ACC112 (cell line): ENCODE results near the gene HNRNPA3.
"Not testable (repeated sequence)": the region's sequence is repeated elsewhere in the genome, so short reads cannot be mapped to it uniquely, and the experiment has no call there.

Experiments
- H2AFZ ChIP-seq: fragments of 200-600 bp; sonication (generic); one replicate; pipeline ENCODE4 v1.6.0; 2017; ENCODE audit warnings: antibody characterized with exemption, low read length; ENCODE audit not compliant: unreplicated experiment
- H3K27ac ChIP-seq: fragments of 200-600 bp; sonication (generic); 2 replicates; pipeline ENCODE4 v1.5.1; 2014; ENCODE audit warnings: low read depth, mild to moderate bottlenecking, antibody characterized with exemption, low read length, moderate library complexity
- H3K27me3 ChIP-seq: fragments of 200-600 bp; sonication (generic); 2 replicates; pipeline ENCODE4 v1.6.1; 2014; ENCODE audit warnings: mild to moderate bottlenecking, antibody characterized with exemption, low read length, moderate library complexity, mixed read lengths; ENCODE audit not compliant: insufficient read depth
- H3K36me3 ChIP-seq: fragments of 200-600 bp; sonication (generic); 2 replicates; pipeline ENCODE4 v1.6.1; 2016; ENCODE audit warnings: mild to moderate bottlenecking, antibody characterized with exemption, low read length, moderate library complexity, mixed read lengths; ENCODE audit not compliant: insufficient read depth
- H3K4me1 ChIP-seq: fragments of 200-600 bp; sonication (generic); one replicate; pipeline ENCODE4 v1.6.1; 2016; ENCODE audit warnings: low read length, mixed read lengths; ENCODE audit not compliant: insufficient read depth, unreplicated experiment, control insufficient read depth
- H3K4me3 ChIP-seq: fragments of 200-600 bp; sonication (generic); 2 replicates; pipeline ENCODE4 v1.5.1; 2014; ENCODE audit warnings: mild to moderate bottlenecking, low read depth, low read length
- H3K79me2 ChIP-seq: fragments of 200-600 bp; sonication (generic); one replicate; pipeline ENCODE4 v1.6.0; 2016; ENCODE audit warnings: low read length; ENCODE audit not compliant: control insufficient read depth, unreplicated experiment, insufficient read depth

The HNRNPA3 gene

DNA sequence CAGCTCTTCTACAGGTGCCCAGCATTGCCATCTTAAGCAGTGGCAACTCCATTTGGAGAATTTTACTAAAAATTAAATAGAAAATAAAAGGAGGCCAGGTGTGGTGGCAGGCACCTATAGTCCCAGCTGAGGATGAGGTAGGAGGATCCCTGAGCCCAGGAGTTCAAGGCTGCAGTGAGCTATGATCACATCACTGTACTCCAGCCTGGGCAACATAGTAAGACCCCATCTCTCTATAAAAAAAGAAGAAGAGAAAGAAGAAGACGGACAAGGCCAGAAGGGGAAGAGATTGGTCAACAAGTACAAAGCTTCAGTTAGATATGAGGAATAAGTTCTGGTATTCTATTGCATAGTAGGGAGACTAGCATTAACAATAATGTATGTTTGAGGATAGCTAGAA is 21.7 kb upstream of the HNRNPA3 start:
- no peak overlapping the region for H2AFZ ChIP-seq
- peaks cover 9% of the 10 kb centered on the region for H3K4me1 ChIP-seq
- H3K27me3 ChIP-seq = no peaks in the 10 kb centered on the region
- no peak overlapping the region for H3K4me3 ChIP-seq
- no peak overlapping the region for H3K27ac ChIP-seq
- no peaks in the 10 kb centered on the region for H3K36me3 ChIP-seq
- no peaks in the 10 kb centered on the region for H3K79me2 ChIP-seq

DNA sequence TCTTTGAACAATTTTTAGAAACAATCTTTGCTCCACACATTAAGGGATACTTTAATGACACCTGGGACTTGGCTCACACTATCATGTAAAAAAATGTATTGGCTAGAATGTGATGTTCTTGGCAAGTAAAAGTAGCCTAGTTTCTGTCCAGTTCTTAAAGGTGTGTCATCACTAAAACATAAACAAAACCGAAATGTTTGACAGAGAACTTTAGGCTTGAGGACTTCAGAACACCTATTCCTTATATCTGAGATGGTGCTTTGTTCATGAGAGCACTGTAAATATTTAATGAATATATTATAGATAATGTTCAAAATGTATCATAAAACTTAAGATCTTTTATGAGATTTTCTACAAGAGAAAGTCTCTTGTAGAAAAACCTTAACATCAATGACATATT is 19.8 kb upstream of the HNRNPA3 start:
- Histone ChIP-seq H3K27ac (no peak overlapping the region), H3K27me3 (no peaks in the 10 kb centered on the region), H3K4me3 (no peak overlapping the region), H2AFZ (no peak overlapping the region), H3K36me3 (no peaks in the 10 kb centered on the region), H3K4me1 (peaks cover 3% of the 10 kb centered on the region), H3K79me2 (no peaks in the 10 kb centered on the region)

DNA sequence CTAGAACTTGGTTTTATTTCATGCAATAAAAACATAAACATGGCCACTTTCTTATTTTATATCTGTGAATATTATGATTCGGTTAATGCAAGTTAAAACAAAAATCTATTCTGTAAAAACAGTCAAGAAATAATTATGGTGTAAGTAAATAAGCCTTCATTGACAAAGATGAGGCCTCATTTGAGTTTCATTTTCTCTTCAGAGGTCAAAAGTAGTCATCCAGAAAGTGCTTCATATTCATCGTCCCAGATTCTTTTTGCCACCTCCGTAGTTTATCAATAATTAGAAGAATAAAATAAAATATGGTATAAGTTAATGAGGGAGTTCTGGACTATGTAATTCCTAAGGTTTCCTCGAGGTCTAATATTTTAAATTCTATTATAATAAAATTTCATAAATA is 19.4 kb upstream of the HNRNPA3 start:
- no peaks in the 10 kb centered on the region for H3K36me3 ChIP-seq
- no peaks in the 10 kb centered on the region for H3K27me3 ChIP-seq
- H3K4me1 ChIP-seq = no peaks in the 10 kb centered on the region
- H3K4me3 ChIP-seq = no peak overlapping the region
- no peak overlapping the region for H2AFZ ChIP-seq
- H3K79me2 ChIP-seq = no peaks in the 10 kb centered on the region
- H3K27ac ChIP-seq = no peak overlapping the region

DNA sequence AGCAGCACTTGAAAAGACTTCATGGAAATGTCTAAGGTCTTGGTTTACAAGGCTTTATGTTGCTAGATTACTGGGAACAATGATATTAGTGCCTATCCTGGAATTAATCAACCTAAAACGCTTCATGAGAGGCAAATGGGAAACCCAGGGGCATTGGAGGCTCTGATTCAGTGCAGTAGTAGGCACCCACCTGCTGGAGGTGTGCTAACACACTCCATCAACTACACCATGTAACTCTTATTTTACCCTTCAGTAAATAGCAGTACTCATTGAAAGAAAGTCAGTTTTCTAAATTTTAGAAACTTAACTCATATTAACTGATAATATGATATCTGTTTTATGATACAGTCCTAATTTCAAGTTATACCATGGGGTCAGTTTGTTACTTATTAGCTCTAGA is 17.4 kb upstream of the HNRNPA3 start:
- Histone ChIP-seq H3K4me3 (no peak overlapping the region), H3K79me2 (no peaks in the 10 kb centered on the region), H2AFZ (no peak overlapping the region), H3K27ac (no peak overlapping the region), H3K4me1 (no peaks in the 10 kb centered on the region), H3K36me3 (no peaks in the 10 kb centered on the region), H3K27me3 (no peaks in the 10 kb centered on the region)

DNA sequence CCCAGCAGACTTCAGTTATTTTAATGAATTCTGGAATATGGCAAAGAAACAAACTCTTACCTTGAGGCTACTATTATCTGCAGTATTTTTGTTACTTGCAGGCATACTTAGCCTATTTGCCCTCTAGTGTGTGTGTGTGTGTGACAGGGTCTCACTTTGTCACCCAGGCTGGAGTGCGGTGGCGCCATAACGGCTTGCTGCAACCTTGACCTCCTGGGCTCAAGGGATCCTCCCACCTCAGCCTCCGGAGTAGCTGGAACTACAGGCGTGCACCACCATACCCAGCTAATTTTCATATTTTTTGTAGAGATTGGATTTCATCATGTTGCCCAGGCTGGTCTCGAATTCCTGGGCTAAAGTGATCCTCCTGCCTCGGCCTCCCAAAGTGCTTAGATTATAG is 12.2 kb upstream of the HNRNPA3 start:
- H3K4me1 ChIP-seq, H3K27me3 ChIP-seq, H3K4me3 ChIP-seq, H3K79me2 ChIP-seq, H2AFZ ChIP-seq, H3K36me3 ChIP-seq, H3K27ac ChIP-seq: not testable (repeated sequence)

DNA sequence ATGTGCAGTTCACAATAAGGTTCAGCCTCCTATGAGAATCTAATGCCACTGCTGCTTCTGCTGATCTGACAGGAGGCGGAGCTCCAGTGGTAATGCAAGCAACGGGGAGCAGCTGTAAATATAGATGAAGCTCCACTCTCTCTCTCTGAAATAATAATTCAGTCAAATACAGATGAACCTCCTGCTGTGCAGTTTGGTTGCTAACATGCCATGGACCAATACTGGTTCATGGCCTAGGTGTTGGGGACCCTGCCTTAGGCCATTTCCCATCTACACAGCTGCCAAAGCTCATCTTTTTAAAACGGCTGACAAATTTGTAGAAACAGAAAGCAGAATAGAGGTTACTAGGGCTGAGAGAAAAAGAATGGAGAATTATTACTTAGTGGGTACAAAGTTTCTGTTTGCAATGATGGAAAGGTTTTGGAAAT is 10.7 kb upstream of the HNRNPA3 start:
- Histone ChIP-seq H3K4me1 (no peaks in the 10 kb centered on the region), H3K4me3 (no peak overlapping the region), H3K27ac (no peak overlapping the region), H3K79me2 (no peaks in the 10 kb centered on the region), H2AFZ (no peak overlapping the region), H3K27me3 (no peaks in the 10 kb centered on the region), H3K36me3 (no peaks in the 10 kb centered on the region)

DNA sequence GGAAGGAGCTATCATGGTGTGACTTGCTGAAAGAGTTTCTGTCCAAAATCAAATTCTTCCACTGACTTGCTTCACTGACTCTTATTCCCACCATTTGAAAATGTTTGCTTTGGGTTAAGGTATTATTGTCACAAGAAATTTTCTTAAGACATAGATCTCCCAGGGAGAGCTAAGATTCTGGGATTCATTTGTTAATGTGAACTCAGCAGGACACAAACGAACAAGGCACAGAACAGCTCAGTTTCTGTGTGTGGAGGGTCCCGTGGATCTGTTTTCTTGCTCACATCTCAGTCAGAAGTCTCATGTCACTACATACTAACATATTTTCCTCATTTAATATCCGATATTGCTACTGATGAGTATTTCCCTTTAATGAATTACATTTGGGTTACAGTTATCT is 8.2 kb upstream of the HNRNPA3 start:
- no peaks in the 10 kb centered on the region for H3K36me3 ChIP-seq
- no peak overlapping the region for H3K4me3 ChIP-seq
- no peaks in the 10 kb centered on the region for H3K4me1 ChIP-seq
- no peak overlapping the region for H3K27ac ChIP-seq
- H3K79me2 ChIP-seq = no peaks in the 10 kb centered on the region
- no peak overlapping the region for H2AFZ ChIP-seq
- no peaks in the 10 kb centered on the region for H3K27me3 ChIP-seq

DNA sequence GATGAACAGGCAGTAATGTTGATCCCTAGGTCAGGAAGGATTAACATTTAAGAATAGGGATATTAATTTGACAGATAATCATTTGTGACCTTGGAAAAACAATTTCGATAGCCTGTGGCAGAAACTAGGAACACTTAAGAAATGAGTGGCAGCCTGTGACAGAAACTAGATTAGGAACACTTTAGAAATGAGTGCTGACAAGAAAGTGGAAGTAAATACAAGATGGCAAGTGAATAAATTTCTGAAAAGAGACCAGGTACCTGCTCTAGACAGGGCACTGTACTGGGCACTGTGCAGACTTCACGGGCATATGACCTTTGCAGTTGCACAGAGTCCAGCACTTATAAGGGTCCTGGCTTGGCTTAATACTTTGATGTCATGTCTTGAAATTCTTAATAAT is 5.5 kb upstream of the HNRNPA3 start:
- Histone ChIP-seq H3K79me2 (peaks cover 17% of the 10 kb centered on the region), H3K36me3 (no peaks in the 10 kb centered on the region), H3K4me1 (peaks cover 7% of the 10 kb centered on the region), H2AFZ (no peak overlapping the region), H3K27ac (no peak overlapping the region), H3K27me3 (no peaks in the 10 kb centered on the region), H3K4me3 (no peak overlapping the region)

DNA sequence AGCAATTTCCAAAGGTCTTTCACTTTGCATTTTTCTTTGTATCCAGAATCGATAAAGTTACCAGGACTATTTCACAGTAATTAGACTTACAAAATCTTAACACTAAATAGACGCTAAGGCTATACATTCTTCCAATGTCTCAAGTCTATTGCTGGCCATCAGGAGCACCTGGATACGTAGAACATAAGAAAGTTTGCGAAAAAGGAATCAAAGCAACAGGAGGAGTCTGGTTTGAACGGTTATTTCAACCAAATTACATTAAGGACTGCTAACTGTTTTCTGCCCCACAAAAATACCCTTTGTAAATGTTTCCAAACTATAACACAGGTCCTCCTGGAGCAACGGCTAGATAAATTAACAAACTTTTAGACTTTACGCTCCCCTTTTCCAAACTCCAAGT is 1.4 kb upstream of the HNRNPA3 start:
- peak overlapping the region; percentile 89 for H3K4me3 ChIP-seq
- peaks cover 26% of the 10 kb centered on the region for H3K4me1 ChIP-seq
- no peaks in the 10 kb centered on the region for H3K27me3 ChIP-seq
- peak overlapping the region; percentile 98 for H3K27ac ChIP-seq
- H3K36me3 ChIP-seq = peaks cover 20% of the 10 kb centered on the region
- H3K79me2 ChIP-seq = peaks cover 49% of the 10 kb centered on the region
- H2AFZ ChIP-seq = no peak overlapping the region

DNA sequence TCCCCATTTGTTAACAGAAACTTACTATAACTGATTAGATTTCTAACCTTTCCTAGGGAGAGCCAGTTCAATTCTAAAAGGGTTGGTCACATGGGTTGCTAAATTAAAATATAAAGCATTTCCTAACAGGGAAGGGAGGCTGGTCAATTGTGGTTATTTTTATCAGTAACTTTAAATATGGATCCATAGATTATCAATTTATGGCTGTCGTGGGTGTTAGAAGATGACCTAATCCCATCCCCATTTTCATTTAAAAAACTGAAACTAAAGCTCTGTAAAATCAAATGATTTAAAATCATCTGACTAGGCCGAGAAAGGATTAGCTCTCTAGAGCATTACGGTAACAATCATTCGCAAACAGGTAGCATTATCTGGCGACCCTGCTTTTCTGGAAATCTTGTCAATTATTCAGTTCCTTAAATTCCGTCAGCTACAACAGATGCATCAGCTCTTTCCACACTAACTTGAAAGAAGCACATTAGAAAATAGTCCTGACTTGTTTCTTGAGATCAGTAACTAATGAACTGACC is 953 bp upstream of the HNRNPA3 start:
- Histone ChIP-seq H3K27ac (peak overlapping the region; percentile 98), H3K27me3 (no peaks in the 10 kb centered on the region), H2AFZ (no peak overlapping the region), H3K36me3 (peaks cover 25% of the 10 kb centered on the region), H3K79me2 (peaks cover 53% of the 10 kb centered on the region), H3K4me3 (peak overlapping the region; percentile 89), H3K4me1 (peaks cover 31% of the 10 kb centered on the region)

DNA sequence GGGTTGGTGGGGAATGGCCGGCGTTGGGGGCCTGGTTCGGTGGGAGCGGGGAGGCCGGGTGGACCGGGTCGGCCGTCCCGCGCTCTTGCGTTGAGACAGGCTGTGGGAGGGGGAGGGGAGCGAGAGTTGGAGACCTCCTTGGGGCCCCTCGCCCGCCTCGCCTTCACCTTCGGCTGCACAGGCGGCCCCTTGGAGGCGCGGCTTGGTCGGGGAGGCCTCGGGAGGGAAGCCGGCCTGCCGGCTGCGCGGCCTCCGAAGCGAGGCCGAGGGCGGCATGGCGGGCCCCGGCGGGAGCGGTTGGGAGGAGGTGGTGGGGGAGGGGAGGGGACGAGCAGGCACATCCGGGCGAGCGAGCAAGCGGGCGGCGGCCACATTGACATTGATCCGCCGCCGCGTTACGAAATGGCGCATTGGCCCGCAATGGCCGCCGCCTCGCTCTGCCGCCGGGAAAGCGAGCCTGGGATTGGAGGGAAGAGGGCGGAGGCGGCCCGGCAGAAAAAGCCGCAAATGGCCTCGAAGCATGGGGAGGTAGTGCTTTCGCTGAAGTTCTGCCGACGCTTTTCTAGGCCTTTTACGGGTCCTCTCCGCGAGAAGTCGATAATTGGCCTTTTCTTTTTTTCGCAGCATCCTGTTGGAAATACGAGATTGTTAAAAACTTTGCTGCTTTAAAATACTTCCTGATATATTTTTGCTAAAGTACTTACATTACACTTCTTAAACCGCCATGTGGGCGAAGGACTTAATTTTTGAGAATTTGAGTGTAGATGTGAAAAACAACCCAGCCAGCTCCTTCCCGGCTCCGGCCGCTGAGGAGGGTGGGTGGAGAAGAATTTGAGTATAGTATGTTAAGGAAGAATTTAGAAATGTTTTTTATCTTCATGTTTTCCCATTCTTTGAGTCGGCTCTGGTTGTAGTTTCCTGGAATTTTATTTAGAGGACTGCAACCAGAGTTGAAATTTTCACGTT is 580 bp downstream of the HNRNPA3 start:
- Histone ChIP-seq H3K36me3 (peaks cover 35% of the 10 kb centered on the region), H3K4me3 (peak overlapping the region; percentile 89), H3K27me3 (no peaks in the 10 kb centered on the region), H2AFZ (no peak overlapping the region), H3K79me2 (peaks cover 67% of the 10 kb centered on the region), H3K27ac (peak overlapping the region; percentile 98), H3K4me1 (peaks cover 37% of the 10 kb centered on the region)
